ENCODE measurements around the gene NDUFS6.

Gene NDUFS6

DNA sequence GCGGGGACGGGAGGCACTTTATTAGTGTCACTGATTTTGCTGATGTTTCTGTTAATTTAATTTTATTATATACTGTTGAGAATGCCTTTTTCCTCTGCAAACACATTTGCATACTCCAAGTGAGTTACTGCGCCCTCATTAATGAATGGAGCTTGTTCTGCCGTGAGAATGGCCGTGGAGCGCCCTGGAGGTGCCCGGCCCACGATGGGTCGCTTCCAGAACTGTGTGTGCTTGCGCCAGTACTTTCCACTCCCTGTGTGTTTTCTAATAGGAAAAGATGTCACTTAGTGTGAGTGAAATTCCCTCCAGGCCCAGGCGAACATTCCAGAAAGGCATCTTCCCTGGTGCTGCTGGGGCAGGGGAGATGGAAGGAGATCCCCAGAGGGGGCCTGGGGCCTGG is 30.1 kb downstream of the NDUFS6 start:
- Histone ChIP-seq H3K27me3 (ENCODE audit: control insufficient read depth, insufficient read depth, low read length) (no peaks in the 10 kb centered on the region), H3K9ac (ENCODE audit: low read depth, low read length) (no peak overlapping the region), H3K36me3 (ENCODE audit: control insufficient read depth, insufficient read depth, low read length) (peaks cover 4% of the 10 kb centered on the region; the same call in 1 of the 2 replicates), H3K27ac (ENCODE audit: low read depth, low read length) (no peak overlapping the region), H3K4me3 (ENCODE audit: low read depth, low read length) (no peak overlapping the region), H3K9me3 (ENCODE audit: control insufficient read depth, insufficient read depth, low read length) (no peaks in the 10 kb centered on the region), H3K4me1 (ENCODE audit: control insufficient read depth, insufficient read depth, low read length) (peaks cover 30% of the 10 kb centered on the region)

DNA sequence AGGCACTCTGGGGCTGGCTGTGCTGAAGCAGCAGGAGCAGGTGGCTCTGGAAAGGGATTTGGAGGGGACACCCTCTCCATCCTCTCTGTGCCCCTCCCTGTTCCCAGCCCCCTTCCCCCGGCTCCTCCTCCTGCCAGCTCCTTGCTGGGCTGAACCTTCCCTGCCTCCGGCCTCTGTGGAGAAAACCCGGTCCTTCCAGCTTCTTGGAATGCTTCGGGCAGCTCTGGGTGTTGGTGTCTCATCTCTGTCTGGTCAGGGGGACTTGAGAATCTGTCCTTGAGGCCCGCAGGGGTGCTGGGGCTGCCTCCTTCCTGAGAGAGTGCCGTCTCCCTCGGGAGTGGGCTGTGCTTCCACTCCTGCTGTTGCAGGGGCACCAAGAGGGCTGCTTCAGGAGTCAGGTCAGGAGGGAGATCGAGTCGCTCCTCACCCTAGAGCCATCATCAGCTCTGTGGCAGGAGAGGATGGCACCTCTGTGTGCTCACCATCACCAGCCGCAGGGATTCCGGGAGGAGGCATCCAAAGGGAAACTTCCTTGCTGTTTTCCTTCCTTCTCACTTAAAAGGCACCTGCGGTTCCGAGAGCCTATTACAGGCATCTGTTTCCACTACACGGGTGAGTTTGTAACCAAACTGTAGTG is 30.6 kb downstream of the NDUFS6 start:
- peaks cover 30% of the 10 kb centered on the region for H3K4me1 ChIP-seq (ENCODE audit: control insufficient read depth, insufficient read depth, low read length)
- H3K27me3 ChIP-seq (ENCODE audit: control insufficient read depth, insufficient read depth, low read length), result no peaks in the 10 kb centered on the region
- H3K36me3 ChIP-seq (ENCODE audit: control insufficient read depth, insufficient read depth, low read length), result no peaks in the 10 kb centered on the region
- no peak overlapping the region for H3K4me3 ChIP-seq (ENCODE audit: low read depth, low read length)
- no peaks in the 10 kb centered on the region for H3K9me3 ChIP-seq (ENCODE audit: control insufficient read depth, insufficient read depth, low read length)
- H3K9ac ChIP-seq (ENCODE audit: low read depth, low read length), result no peak overlapping the region
- no peak overlapping the region for H3K27ac ChIP-seq (ENCODE audit: low read depth, low read length)

DNA sequence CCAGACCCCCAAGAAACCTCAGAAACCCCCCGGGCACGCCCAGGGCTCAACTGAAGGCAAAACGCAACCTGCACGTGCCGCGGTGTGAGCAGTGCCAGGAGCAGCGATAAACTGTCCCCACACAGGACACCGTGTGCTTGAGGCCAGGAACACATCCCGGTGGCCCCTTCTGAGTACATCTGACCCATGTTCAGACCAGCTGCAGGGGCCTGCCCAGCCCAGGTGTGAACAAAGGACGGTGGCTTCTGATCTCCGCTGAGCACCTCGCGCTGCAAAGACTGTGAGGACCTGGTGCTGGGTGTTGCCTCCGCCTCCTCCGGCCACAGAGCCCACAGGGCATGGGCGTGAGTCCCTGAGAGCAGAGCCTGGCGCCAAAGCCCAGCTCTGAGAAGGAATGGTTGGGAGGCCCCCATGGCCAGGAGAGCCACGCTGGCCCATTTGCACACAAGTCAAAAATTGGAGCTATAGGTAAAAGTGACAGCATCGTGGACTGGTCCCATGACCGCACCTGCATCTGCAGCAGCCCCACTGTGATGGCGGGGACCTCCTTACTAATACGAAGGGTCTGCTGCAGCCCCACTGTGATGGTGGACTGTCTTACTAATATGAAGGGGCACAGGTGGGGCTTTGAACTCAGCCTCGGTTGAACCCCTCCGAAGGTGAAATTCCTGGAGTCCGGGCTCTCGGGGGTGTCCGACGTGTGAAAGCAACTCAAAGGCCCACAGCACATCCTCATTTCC is 31.5 kb downstream of the NDUFS6 start:
- no peak overlapping the region for H3K27ac ChIP-seq (ENCODE audit: low read depth, low read length)
- no peaks in the 10 kb centered on the region for H3K36me3 ChIP-seq (ENCODE audit: control insufficient read depth, insufficient read depth, low read length)
- H3K27me3 ChIP-seq (ENCODE audit: control insufficient read depth, insufficient read depth, low read length), result no peaks in the 10 kb centered on the region
- no peaks in the 10 kb centered on the region for H3K9me3 ChIP-seq (ENCODE audit: control insufficient read depth, insufficient read depth, low read length)
- peaks cover 27% of the 10 kb centered on the region for H3K4me1 ChIP-seq (ENCODE audit: control insufficient read depth, insufficient read depth, low read length)
- H3K9ac ChIP-seq (ENCODE audit: low read depth, low read length), result no peak overlapping the region
- no peak overlapping the region for H3K4me3 ChIP-seq (ENCODE audit: low read depth, low read length)

DNA sequence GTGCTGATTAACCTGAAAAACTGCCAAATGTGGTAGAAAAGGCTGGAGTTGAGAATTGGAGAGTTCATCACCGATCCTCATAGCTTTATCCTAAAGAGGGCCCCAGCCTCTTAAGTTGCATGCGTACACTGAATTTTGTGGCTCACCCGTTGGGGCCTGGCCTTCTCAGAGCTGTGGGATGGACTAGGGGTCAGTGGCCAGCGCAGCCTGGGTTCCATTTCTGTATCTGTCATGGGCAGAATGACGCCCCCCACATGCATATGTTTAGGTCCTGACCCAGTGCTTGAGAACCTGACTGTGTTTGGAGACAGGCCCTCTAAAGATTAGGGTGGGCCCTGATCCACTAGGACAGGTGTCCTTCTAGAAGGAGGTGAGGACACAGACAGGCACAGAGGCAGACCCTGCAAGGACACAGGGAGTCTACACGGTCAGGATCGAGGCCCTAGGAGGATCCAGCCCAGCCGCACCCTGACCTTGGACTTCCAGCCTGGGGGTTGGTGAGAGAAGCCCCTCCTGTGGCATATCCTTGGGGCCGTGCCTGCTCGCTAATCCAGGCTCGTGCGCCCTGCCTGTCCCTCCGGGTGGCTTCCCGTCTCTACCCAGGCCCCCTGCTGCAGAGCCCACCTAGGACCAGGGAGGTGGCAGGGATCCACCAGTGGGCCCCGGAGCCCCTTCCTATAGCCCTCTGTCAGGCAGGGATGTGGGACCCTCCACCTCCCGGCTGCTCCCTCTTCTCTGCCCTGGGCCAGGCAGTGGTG is 32.2 kb downstream of the NDUFS6 start:
- H3K27me3 ChIP-seq (ENCODE audit: control insufficient read depth, insufficient read depth, low read length), result no peaks in the 10 kb centered on the region

DNA sequence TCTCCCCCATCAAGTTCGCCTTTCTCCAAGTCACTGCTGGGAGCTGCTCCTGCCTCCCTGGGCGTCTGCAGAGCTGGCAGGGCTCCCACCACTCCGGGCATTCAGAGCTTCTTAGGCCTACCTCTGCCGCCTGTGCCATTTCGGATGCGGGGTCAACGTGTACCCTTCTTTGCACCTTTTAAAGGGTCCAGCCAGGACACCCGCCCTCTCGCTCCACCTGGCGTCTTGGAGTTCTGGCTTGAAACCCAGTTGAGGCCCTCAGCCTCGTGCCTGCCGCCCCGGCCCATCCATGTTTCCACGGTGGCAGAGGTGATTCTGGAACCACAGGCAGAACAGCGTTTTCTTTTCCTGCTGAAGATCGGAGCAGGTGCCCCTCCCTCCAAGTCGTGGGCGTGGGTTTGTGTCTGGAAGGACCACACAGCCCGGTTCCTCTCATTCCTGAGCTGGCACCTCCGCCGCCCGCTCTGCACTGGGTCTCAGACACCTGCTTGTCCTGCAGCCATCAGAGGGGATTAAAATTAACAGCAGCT is 32.9 kb downstream of the NDUFS6 start:
- no peak overlapping the region for H3K4me3 ChIP-seq (ENCODE audit: low read depth, low read length)

More for the DNA sequence above, 32.2 kb downstream of the NDUFS6 start:
- H3K27ac ChIP-seq (ENCODE audit: low read depth, low read length), result no peak overlapping the region
- H3K9ac ChIP-seq (ENCODE audit: low read depth, low read length), result no peak overlapping the region
- H3K4me1 ChIP-seq (ENCODE audit: control insufficient read depth, insufficient read depth, low read length), result peaks cover 20% of the 10 kb centered on the region
- H3K4me3 ChIP-seq (ENCODE audit: low read depth, low read length), result no peak overlapping the region
- H3K9me3 ChIP-seq (ENCODE audit: control insufficient read depth, insufficient read depth, low read length), result no peaks in the 10 kb centered on the region
- no peaks in the 10 kb centered on the region for H3K36me3 ChIP-seq (ENCODE audit: control insufficient read depth, insufficient read depth, low read length)

DNA sequence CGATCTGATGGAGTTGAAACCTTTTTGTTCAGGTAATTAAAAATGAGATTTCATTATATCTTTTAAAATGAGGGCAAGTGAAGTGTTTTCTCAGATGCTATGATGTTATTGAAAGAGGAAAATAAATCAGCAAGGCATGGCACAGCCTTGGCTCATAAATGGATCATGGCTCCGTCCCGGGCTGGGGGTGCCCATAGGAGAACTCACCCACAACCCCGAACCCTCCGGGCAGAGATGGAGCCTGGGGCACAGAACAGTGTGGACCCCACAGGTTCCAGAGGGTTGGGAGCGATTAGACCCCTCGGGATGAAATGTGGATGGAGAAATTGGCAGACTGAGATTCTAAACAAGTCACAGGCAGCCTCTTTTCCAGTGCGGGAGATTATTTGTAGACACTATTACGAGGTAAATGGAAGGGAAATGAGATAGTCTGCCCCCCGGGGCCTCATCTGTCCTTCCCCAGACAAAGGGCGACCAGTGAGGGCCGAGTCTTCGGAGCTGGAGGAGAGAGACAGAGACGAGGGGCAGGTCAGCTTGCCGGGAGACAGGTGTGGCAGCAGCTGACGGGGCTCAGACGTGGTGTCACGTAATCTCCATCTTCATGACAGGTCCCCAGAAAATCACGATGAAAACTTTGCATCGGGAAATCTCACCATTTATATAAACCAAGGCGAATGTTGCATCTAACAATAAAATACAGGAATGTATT is 33.7 kb downstream of the NDUFS6 start:
- no peaks in the 10 kb centered on the region for H3K36me3 ChIP-seq (ENCODE audit: control insufficient read depth, insufficient read depth, low read length)
- H3K27ac ChIP-seq (ENCODE audit: low read depth, low read length), result no peak overlapping the region
- no peaks in the 10 kb centered on the region for H3K9me3 ChIP-seq (ENCODE audit: control insufficient read depth, insufficient read depth, low read length)
- peaks cover 18% of the 10 kb centered on the region for H3K4me1 ChIP-seq (ENCODE audit: control insufficient read depth, insufficient read depth, low read length)
- H3K27me3 ChIP-seq (ENCODE audit: control insufficient read depth, insufficient read depth, low read length), result no peaks in the 10 kb centered on the region; the same call in 1 of the 2 replicates
- H3K9ac ChIP-seq (ENCODE audit: low read depth, low read length), result no peak overlapping the region
- H3K4me3 ChIP-seq (ENCODE audit: low read depth, low read length), result no peak overlapping the region

More for the DNA sequence above, 32.9 kb downstream of the NDUFS6 start:
- Histone ChIP-seq H3K9me3 (ENCODE audit: control insufficient read depth, insufficient read depth, low read length) (no peaks in the 10 kb centered on the region), H3K36me3 (ENCODE audit: control insufficient read depth, insufficient read depth, low read length) (no peaks in the 10 kb centered on the region), H3K9ac (ENCODE audit: low read depth, low read length) (no peak overlapping the region), H3K27me3 (ENCODE audit: control insufficient read depth, insufficient read depth, low read length) (no peaks in the 10 kb centered on the region), H3K4me1 (ENCODE audit: control insufficient read depth, insufficient read depth, low read length) (peaks cover 18% of the 10 kb centered on the region), H3K27ac (ENCODE audit: low read depth, low read length) (no peak overlapping the region)

- H3K9me3 ChIP-seq (ENCODE audit: control insufficient read depth, insufficient read depth, low read length), result no peaks in the 10 kb centered on the region
Observed at GRCh38 chr5:1835431-1835830, 34.2 kb downstream of the NDUFS6 start.

GRCh38 chr5:1836176-1836890 is 35.1 kb downstream of the NDUFS6 start:
- Histone ChIP-seq H3K27ac (ENCODE audit: low read depth, low read length) (no peak overlapping the region), H3K4me1 (ENCODE audit: control insufficient read depth, insufficient read depth, low read length) (peaks cover 19% of the 10 kb centered on the region), H3K27me3 (ENCODE audit: control insufficient read depth, insufficient read depth, low read length) (no peaks in the 10 kb centered on the region; the same call in 1 of the 2 replicates), H3K4me3 (ENCODE audit: low read depth, low read length) (no peak overlapping the region), H3K36me3 (ENCODE audit: control insufficient read depth, insufficient read depth, low read length) (no peaks in the 10 kb centered on the region), H3K9me3 (ENCODE audit: control insufficient read depth, insufficient read depth, low read length) (no peaks in the 10 kb centered on the region), H3K9ac (ENCODE audit: low read depth, low read length) (no peak overlapping the region)

More at GRCh38 chr5:1835431-1835830, 34.2 kb downstream of the NDUFS6 start:
- no peaks in the 10 kb centered on the region; the same call in 1 of the 2 replicates for H3K27me3 ChIP-seq (ENCODE audit: control insufficient read depth, insufficient read depth, low read length)
- peaks cover 18% of the 10 kb centered on the region for H3K4me1 ChIP-seq (ENCODE audit: control insufficient read depth, insufficient read depth, low read length)
- no peak overlapping the region for H3K4me3 ChIP-seq (ENCODE audit: low read depth, low read length)
- no peak overlapping the region for H3K9ac ChIP-seq (ENCODE audit: low read depth, low read length)
- no peaks in the 10 kb centered on the region for H3K36me3 ChIP-seq (ENCODE audit: control insufficient read depth, insufficient read depth, low read length)
- H3K27ac ChIP-seq (ENCODE audit: low read depth, low read length), result no peak overlapping the region

DNA sequence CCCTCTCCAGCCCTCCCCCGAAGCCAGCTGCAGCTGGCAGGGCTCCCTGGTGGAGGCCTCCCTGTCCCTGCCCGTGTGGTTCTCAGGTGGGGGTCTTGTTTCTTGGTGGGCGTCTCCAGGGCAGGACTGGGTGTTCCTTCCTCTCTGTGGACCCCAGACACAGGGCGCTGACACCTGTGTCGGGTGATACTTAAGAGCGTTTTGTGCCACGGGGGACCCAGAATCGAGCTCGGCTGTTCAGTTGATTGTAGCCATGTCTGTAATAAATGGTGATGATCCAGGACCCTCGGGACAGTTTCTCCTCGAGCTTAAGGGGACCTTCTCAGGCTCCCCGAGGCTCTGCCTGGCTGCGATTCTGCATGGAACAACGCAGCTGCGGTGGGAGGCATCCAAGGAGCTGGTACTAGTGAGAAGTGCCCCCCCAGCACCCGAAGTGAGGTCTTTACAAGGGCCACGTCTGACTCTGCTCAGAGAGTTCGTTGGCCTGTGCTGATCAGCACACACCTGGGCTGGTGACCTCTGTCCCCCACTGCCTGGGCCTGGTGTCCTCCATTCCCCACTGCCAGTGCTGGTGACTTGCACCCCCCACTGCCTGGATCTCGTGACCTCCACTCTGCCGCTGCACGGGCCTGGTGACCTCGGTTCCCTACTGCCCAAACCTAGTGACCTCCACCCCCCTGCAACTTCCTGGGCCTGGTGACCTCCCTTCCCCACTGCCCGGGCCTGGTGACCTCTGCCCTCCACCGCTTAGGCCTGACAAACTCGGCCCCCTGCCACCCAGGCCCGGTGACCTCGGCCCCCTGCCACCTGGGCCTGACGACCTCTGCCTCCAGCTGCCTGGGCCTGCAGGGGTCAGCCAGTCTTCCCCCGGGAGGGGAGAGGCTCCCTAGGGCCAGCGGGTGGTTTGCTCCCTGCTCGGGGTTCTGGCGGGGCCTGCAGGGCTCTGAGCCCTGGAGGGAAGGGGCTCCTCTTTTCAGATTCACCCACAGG is 36.0 kb downstream of the NDUFS6 start:
- Histone ChIP-seq H3K4me1 (ENCODE audit: control insufficient read depth, insufficient read depth, low read length) (peaks cover 15% of the 10 kb centered on the region), H3K4me3 (ENCODE audit: low read depth, low read length) (no peak overlapping the region), H3K36me3 (ENCODE audit: control insufficient read depth, insufficient read depth, low read length) (no peaks in the 10 kb centered on the region), H3K9ac (ENCODE audit: low read depth, low read length) (no peak overlapping the region), H3K9me3 (ENCODE audit: control insufficient read depth, insufficient read depth, low read length) (no peaks in the 10 kb centered on the region), H3K27me3 (ENCODE audit: control insufficient read depth, insufficient read depth, low read length) (peaks cover 4% of the 10 kb centered on the region; the same call in 1 of the 2 replicates), H3K27ac (ENCODE audit: low read depth, low read length) (no peak overlapping the region)

Data from HUES48 (cell line).